Left lung (tissue), 10 donors: ENCODE data around the gene HBQ1. TPM values are rescaled to one million over a fixed set of nuclear protein-coding genes. Genes with fewer than 3 reads are reported as not detected.
"Not testable (repeated sequence)": the region's sequence is repeated elsewhere in the genome, so short reads cannot be mapped to it uniquely, and the experiment has no call there.

ENCODE experiments used
- ATAC-seq: fragments of 200-7000 bp; cut with Tn5 transposase; one replicate; pipeline ENCODE4 v1.9.1; 2020; ENCODE audit warnings: moderate library complexity
- DNase-seq, 4 donors: peaks; one replicate each; pipeline ENCODE4 v3.0.0-alpha.2; 2013 to 2020
- H3K27ac ChIP-seq, 2 donors: fragments of 200-600 bp; sonication (generic) in 1 of 2; one replicate each; pipeline versions ENCODE4 v1.5.0 to v1.8.0; 2020 to 2021
- H3K27me3 ChIP-seq, 2 donors: fragments of 200-600 bp; sonication (generic) in 1 of 2; one replicate each; pipeline versions ENCODE4 v1.5.0 to v1.8.0; 2020 to 2021
- H3K36me3 ChIP-seq, 2 donors: fragments of 200-600 bp; sonication (generic) in 1 of 2; one replicate each; pipeline versions ENCODE4 v1.5.0 to v1.8.0; 2020 to 2021
- H3K4me1 ChIP-seq, 2 donors: fragments of 200-600 bp; one replicate each; pipeline ENCODE4 v1.8.0; 2021
- H3K4me3 ChIP-seq, 2 donors: fragments of 200-600 bp; sonication (generic) in 1 of 2; one replicate each; pipeline versions ENCODE4 v1.5.0 to v1.8.0; 2020 to 2021; ENCODE audit warnings: mild to moderate bottlenecking in 1 of 2
- H3K9me3 ChIP-seq, 2 donors: fragments of 200-600 bp; sonication (generic) in 1 of 2; one replicate each; pipeline versions ENCODE4 v1.5.0 to v1.8.0; 2020 to 2021
- intact Hi-C, 2 donors: fragments of 100-400 bp; cut with DNase I; formaldehyde crosslinking; loops; one replicate each; pipeline versions ENCODE4 v1.11.2 to v1.14.2; 2022
- polyA plus RNA-seq, 6 donors: library from polyadenylated mRNA; unstranded; fragments of 120-200 nt; gene quantifications; one replicate each; pipeline ENCODE4 v1.2.1, GENCODE V29; 2013; ENCODE audit not compliant: insufficient read length in 6 of 6
- total RNA-seq, 2 donors: library from RNA; stranded (reverse); fragmentation: NEBNext Ultra II Directional; extraction: Animal tissue kit (Norgen Biotek cat#: 25700); gene quantifications; one replicate each; pipeline ENCODE4 v1.2.1, GENCODE V29; 2021
- TF ChIP-seq, protein P1 (sequence below), 2 donors: fragments of 200-600 bp; sonication (generic) in 1 of 2; IDR thresholded peaks; one replicate each; pipeline versions ENCODE4 v1.5.0 to v1.8.0; 2021; ENCODE audit warnings: antibody characterized with exemption in 2 of 2
- donor health status: DM: no; HTN: yes; CAD: no.
- donor health status: DM: no; HTN: no; CAD: no.

Gene HBQ1
- total and polyA plus RNA-seq, 8 donors, result 0.42 to 1.8 (median 1.1) TPM; not detected in 2

DNA sequence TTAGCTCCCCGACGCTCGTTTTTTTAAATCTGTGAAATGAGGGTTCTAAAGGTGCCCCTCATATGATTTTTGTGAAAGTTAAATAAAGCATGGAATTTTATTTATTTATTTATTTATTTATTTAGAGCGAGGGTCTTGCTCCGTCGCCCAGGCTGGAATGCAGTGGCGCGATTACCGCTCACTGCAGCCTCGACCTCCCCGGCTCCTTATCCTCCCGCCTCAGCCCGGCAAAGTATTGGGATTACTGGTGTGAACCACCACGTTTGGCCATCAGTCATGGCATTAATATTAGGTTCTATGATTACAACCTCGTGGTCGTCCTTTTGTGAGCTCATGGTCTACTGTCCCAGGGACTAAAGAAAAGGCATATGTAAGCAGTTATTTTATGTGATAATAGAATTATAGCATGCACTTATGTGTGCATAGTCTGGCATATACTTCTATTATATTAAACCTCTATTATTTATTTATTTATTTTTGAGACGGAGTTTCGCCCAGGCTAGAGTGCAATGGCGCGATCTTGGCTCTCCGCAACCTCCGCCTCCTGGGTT is 49.5 kb downstream of the HBQ1 start:
- peak overlapping the region; percentile 90 to 94 for H3K4me3 ChIP-seq
- peak overlapping the region; percentile 95 to 96 for H3K27ac ChIP-seq
- intact Hi-C loops, result no loop called here

DNA sequence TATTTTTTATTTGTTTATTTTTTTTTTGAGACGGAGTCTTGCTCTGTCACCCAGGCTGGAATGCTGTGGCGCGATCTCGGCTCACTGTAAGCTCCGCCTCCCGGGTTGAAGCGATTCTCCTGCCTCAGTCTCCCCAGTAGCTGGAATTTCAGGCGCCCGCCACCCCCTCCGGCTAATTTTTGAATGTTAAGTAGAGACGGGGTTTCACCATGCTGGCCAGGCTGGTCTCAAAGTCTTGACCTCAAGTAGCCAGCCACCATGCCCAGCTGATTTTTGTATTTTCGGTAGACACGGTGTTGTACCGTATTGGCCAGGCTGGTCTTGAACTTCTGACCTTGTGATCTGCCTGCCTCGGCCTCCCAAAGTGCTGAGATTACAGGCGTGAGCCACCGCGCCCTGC is 50.1 kb downstream of the HBQ1 start:
- H3K4me1 ChIP-seq, result peaks cover 14 to 31% of the 10 kb centered on the region in 2 donors
- H3K4me3 ChIP-seq, H3K9me3 ChIP-seq, DNase-seq, H3K27me3 ChIP-seq, H3K27ac ChIP-seq, ATAC-seq, intact Hi-C loops: not testable (repeated sequence)
- peaks cover 0 to 21% of the 10 kb centered on the region in 2 donors for H3K36me3 ChIP-seq

More for the DNA sequence above, 49.5 kb downstream of the HBQ1 start:
- DNase-seq (no peak), ATAC-seq (no peak)
- Histone ChIP-seq H3K36me3 (peaks cover 0 to 26% of the 10 kb centered on the region in 2 donors), H3K4me1 (peaks cover 14 to 29% of the 10 kb centered on the region in 2 donors), H3K9me3 (no peaks in the 10 kb centered on the region), H3K27me3 (no peaks in the 10 kb centered on the region)
- TF ChIP-seq, protein P1, sequence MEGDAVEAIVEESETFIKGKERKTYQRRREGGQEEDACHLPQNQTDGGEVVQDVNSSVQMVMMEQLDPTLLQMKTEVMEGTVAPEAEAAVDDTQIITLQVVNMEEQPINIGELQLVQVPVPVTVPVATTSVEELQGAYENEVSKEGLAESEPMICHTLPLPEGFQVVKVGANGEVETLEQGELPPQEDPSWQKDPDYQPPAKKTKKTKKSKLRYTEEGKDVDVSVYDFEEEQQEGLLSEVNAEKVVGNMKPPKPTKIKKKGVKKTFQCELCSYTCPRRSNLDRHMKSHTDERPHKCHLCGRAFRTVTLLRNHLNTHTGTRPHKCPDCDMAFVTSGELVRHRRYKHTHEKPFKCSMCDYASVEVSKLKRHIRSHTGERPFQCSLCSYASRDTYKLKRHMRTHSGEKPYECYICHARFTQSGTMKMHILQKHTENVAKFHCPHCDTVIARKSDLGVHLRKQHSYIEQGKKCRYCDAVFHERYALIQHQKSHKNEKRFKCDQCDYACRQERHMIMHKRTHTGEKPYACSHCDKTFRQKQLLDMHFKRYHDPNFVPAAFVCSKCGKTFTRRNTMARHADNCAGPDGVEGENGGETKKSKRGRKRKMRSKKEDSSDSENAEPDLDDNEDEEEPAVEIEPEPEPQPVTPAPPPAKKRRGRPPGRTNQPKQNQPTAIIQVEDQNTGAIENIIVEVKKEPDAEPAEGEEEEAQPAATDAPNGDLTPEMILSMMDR (IDR thresholded peaks at IDR 0.05), result no peak

Other genes with a start within 250 kb of the HBQ1 start
- 10 to 100 TPM; 12.6 to 13.4 TPM for gene POLR3K, start 126.9 kb upstream of the HBQ1 start, total RNA-seq
- gene POLR3K, start 126.9 kb upstream of the HBQ1 start, polyA plus RNA-seq, result 10 to 100 TPM in 5 of 6 donors, 1 to 10 TPM in 1; 9.6 to 12.1 (median 10.6) TPM
- gene SNRNP25, start 126.6 kb upstream of the HBQ1 start, total RNA-seq, result 10 to 100 TPM; 19.1 to 22.2 TPM
- gene SNRNP25, start 126.6 kb upstream of the HBQ1 start, polyA plus RNA-seq, result 10 to 100 TPM; 33.5 to 51.5 (median 40.6) TPM
- 10 to 100 TPM; 33.4 to 45.0 TPM for gene RHBDF1, start 107.8 kb upstream of the HBQ1 start, total RNA-seq
- gene RHBDF1, start 107.8 kb upstream of the HBQ1 start, polyA plus RNA-seq, result 10 to 100 TPM; 34.7 to 50.0 (median 39.7) TPM
- gene MPG, start 102.2 kb upstream of the HBQ1 start, total RNA-seq, result 10 to 100 TPM; 46.3 to 47.6 TPM
- gene MPG, start 102.2 kb upstream of the HBQ1 start, polyA plus RNA-seq, result 10 to 100 TPM; 22.2 to 35.9 (median 24.8) TPM
- 10 to 100 TPM; 29.5 to 39.5 TPM for gene NPRL3, start 41.8 kb upstream of the HBQ1 start, total RNA-seq
- gene NPRL3, start 41.8 kb upstream of the HBQ1 start, polyA plus RNA-seq, result 10 to 100 TPM; 29.3 to 35.1 (median 33.4) TPM
- not detected for gene HBZ, start 27.8 kb upstream of the HBQ1 start, total RNA-seq
- 1 to 10 TPM in 5 of 6 donors, under 1 TPM in 1; 0.52 to 8.7 (median 4.2) TPM for gene HBZ, start 27.8 kb upstream of the HBQ1 start, polyA plus RNA-seq
- not detected for gene HBM, start 14.5 kb upstream of the HBQ1 start, total RNA-seq
- gene HBM, start 14.5 kb upstream of the HBQ1 start, polyA plus RNA-seq, result 10 to 100 TPM in 2 of 6 donors, 1 to 10 TPM in 4; 2.8 to 12.6 (median 6.9) TPM
- gene HBA2, start 7.6 kb upstream of the HBQ1 start, total RNA-seq, result 100 to 1,000 TPM; 142 to 149 TPM
- gene HBA2, start 7.6 kb upstream of the HBQ1 start, polyA plus RNA-seq, result 1,000 to 10,000 TPM in 5 of 6 donors, 100 to 1,000 TPM in 1; 922 to 5,766 (median 2,352) TPM
- 100 to 1,000 TPM; 159 to 211 TPM for gene HBA1, start 3.8 kb upstream of the HBQ1 start, total RNA-seq
- 1,000 to 10,000 TPM in 4 of 6 donors, 100 to 1,000 TPM in 2; 599 to 3,734 (median 1,618) TPM for gene HBA1, start 3.8 kb upstream of the HBQ1 start, polyA plus RNA-seq
- 10 to 100 TPM; 55.5 to 62.7 TPM for gene LUC7L, start 49.0 kb downstream of the HBQ1 start, total RNA-seq
- 100 to 1,000 TPM; 108 to 173 (median 149) TPM for gene LUC7L, start 49.0 kb downstream of the HBQ1 start, polyA plus RNA-seq
- gene FAM234A, start 54.4 kb downstream of the HBQ1 start, total RNA-seq, result 10 to 100 TPM; 63.5 to 92.6 TPM
- gene FAM234A, start 54.4 kb downstream of the HBQ1 start, polyA plus RNA-seq, result 10 to 100 TPM; 49.7 to 61.5 (median 55.5) TPM
- 1 to 10 TPM; 3.9 to 8.3 TPM for gene RGS11, start 95.5 kb downstream of the HBQ1 start, total RNA-seq
- 1 to 10 TPM; 1.8 to 6.0 (median 3.7) TPM for gene RGS11, start 95.5 kb downstream of the HBQ1 start, polyA plus RNA-seq
- gene ARHGDIG, start 100.1 kb downstream of the HBQ1 start, total RNA-seq, result 1 to 10 TPM; 1.0 to 1.1 TPM
- 1 to 10 TPM in 2 of 6 donors, under 1 TPM in 3, not detected in 1; 0.52 to 2.6 (median 0.97) TPM for gene ARHGDIG, start 100.1 kb downstream of the HBQ1 start, polyA plus RNA-seq
- under 1 TPM; 0.32 to 0.60 TPM for gene PDIA2, start 102.7 kb downstream of the HBQ1 start, total RNA-seq
- gene PDIA2, start 102.7 kb downstream of the HBQ1 start, polyA plus RNA-seq, result 1 to 10 TPM in 1 of 6 donors, under 1 TPM in 5; 0.29 to 1.2 (median 0.67) TPM
- gene AXIN1, start 172.3 kb downstream of the HBQ1 start, total RNA-seq, result 10 to 100 TPM; 21.7 to 22.7 TPM
- 10 to 100 TPM; 14.0 to 23.4 (median 17.5) TPM for gene AXIN1, start 172.3 kb downstream of the HBQ1 start, polyA plus RNA-seq
- 10 to 100 TPM; 45.4 to 48.1 TPM for gene MRPL28, start 190.1 kb downstream of the HBQ1 start, total RNA-seq
- gene MRPL28, start 190.1 kb downstream of the HBQ1 start, polyA plus RNA-seq, result 10 to 100 TPM; 39.6 to 59.4 (median 48.5) TPM
- gene PGAP6, start 201.5 kb downstream of the HBQ1 start, total RNA-seq, result 10 to 100 TPM; 76.3 to 88.4 TPM
- gene PGAP6, start 201.5 kb downstream of the HBQ1 start, polyA plus RNA-seq, result 10 to 100 TPM; 37.3 to 52.8 (median 41.8) TPM
- gene NME4, start 216.7 kb downstream of the HBQ1 start, total RNA-seq, result 10 to 100 TPM; 72.3 to 78.1 TPM
- gene NME4, start 216.7 kb downstream of the HBQ1 start, polyA plus RNA-seq, result 100 to 1,000 TPM; 149 to 199 (median 168) TPM
- gene DECR2, start 221.4 kb downstream of the HBQ1 start, total RNA-seq, result 10 to 100 TPM; 14.4 to 17.1 TPM
- gene DECR2, start 221.4 kb downstream of the HBQ1 start, polyA plus RNA-seq, result 10 to 100 TPM; 10.3 to 25.1 (median 16.7) TPM
- gene RAB11FIP3, start 245.2 kb downstream of the HBQ1 start, total RNA-seq, result 10 to 100 TPM; 28.1 to 38.0 TPM
- 10 to 100 TPM; 48.8 to 64.0 (median 56.7) TPM for gene RAB11FIP3, start 245.2 kb downstream of the HBQ1 start, polyA plus RNA-seq